T-helper 2 cell (primary cell): ENCODE data around the gene CMIP.

Source experiments
- DNase-seq, 5 experiments: peaks; one replicate each; pipeline versions ENCODE4 v3.0.0 to v3.0.0-alpha.2; 2012 to 2022

The CMIP gene

GRCh38 chr16:81609323-81609892, 164.8 kb downstream of the CMIP start:
- DNase-seq = no peak

- DNase-seq = no peak
These were observed 165.7 kb downstream of the CMIP start for GRCh38 chr16:81610144-81610842.

DNA sequence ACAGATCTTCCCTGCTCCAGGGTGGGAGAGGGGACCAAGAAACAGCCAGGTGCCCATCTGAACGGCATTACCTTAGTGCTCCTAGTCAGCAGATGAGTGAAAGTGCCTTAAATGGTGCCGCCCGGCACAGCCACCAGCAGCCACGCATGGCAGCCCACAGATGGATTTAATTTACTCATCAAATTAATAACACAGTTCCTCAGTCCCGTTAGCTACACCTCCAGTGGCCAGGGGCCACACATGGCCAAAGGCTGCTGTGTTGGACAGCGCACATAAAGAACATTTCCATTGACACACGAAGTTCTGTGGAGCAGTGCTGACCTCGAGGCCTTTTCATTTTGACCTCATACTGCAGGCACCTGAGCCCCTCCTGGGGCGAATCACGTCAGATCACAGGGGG, 166.3 kb downstream of the CMIP start:
- DNase-seq = no peak

DNA sequence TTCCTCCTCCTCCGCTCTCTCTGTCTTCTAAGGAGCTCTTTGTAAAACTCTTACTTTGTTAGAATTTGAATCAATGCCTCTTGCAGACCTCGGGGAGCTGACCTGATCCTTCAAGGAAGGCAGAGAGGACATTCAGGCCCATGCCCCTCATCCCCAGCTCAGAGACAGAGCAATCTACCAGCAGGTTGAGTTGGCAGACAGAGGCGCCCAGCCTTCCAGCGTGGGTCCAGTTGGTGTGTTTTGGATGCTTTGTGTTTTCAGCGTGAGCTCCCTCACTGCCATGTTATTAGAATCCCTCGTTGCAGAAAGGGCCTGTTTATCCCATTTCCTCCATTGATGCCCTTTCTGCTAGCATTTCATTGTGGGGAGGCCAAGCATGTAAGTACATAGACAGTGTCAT, 167.1 kb downstream of the CMIP start:
- DNase-seq = no peak

DNA sequence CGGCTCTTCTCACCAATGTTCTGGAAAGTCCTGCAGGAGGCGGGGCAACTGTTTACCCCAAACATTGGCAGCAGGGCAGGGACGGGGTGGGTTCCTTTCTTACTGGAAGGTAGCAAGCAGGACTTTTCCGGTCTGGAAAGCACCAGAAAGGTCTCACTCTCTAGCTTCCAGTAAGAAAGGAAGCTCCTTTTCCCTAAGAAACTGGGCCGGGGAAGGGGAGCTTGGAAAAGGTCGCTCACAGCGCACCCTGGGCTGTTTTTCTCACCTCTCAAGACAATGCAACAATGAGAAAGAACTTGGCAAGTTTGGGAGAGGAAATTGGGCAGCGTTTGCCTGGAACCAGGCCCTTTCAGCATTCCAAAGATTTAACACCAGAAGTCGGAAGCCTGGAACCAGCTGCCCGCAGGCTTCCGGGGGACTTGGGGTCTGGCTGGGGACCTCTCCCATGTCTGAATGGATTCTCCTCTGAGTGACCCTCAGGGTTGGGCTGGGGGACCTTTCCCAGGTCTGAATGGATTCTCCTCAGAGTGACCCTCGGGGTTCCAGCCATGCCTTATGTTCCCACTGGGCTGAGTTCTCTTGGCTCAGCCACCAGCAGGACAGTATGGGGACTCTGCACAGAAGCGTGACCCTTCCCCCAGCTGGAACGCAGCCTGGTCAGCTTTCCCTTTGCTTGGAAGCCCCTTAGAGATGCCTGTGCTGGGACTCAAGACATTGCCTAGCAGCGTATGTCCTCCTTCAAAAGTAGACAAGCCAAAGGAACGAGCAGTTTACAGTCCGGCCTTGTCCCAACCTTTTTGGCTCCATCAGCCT, 167.9 kb downstream of the CMIP start:
- DNase-seq = no peak

GRCh38 chr16:81614171-81614570, 169.6 kb downstream of the CMIP start:
- no peak for DNase-seq

- peak in 1 of 5 experiments; percentile 34 for DNase-seq
These were observed 170.2 kb downstream of the CMIP start for GRCh38 chr16:81614654-81615359.

GRCh38 chr16:81615411-81615810, 170.8 kb downstream of the CMIP start:
- DNase-seq = peak in 1 of 5 experiments; percentile 44

DNA sequence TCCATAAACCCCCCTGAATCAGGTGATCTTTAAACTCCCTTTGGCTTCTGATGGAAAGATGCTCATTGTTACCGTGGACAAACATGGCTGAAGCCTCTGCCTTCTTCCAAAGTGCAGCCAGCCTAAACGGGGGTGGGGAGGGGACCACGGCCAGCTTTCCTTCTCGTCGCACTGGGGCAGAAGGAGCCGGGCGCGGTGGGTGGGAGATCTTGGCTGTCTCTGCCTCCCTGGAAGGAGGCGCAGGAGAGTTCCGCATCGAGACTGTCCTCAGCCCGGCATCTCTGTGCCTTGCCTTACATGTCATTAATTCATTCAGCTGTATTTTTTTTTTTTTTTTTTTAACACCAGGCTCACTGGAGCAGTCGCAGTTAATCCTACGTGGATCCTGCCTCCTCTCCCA, 171.2 kb downstream of the CMIP start:
- DNase-seq = no peak

DNA sequence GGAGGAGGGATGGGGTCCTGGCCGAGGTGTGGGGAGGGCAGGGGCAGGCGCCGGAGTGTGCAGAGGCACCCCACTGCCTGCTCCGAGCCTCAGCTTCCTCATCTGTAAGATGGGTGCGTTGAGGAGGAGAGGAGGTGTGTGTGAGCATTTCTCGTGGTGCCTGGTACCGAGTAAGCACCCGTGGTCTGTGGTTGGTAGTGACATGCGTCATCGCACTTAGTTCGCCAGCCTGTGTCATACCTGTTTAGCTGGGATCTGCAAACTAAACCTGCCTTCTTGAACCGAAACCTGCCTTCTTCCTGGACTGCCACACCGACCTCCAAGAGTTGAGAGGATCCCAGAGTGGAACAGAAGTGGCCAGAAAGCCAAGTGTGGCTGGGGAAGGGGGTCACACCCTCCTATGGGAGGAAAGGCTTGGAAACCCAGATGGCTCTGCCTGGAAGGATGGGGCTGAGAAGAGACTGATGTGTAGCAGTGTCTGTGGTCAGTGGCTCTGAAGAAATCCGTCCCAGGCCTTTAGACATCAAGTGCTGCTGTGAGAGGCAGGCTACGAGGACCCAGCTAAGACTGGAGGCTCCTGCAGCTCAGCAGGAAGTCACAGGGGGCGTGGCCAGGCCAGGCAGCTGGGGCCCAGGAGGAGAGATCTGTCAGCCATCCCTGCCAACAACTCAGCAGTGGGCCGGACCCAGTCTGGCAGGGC, 171.9 kb downstream of the CMIP start:
- peak in 4 of 5 experiments; percentile 47 to 98 (median 73) for DNase-seq

- no peak for DNase-seq
These were observed 172.4 kb downstream of the CMIP start for GRCh38 chr16:81617021-81617346.

- DNase-seq = no peak
These were observed 173.6 kb downstream of the CMIP start for GRCh38 chr16:81618187-81618586.

DNA sequence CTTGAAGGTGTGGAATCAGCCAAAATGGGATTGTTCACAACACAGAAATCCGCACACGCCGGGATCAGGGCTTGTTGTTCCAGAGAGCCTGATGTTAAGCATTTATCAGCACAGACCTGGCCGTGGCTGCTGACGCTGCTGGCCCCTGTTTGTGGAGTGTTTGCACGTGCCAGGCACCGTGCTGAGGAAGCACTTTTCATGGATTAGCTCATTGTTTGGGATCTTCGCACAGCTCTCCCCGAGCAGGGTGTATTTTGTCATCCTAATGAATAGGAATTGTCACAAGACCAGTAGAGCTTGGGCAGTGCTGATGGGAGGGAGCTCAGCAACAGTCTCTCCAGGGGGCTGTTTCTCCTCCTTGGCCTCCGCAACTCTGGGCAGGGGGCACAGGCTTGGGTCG, 174.1 kb downstream of the CMIP start:
- no peak for DNase-seq

GRCh38 chr16:81620029-81620428, 175.4 kb downstream of the CMIP start:
- no peak for DNase-seq

GRCh38 chr16:81620796-81621195, 176.2 kb downstream of the CMIP start:
- DNase-seq = no peak

DNA sequence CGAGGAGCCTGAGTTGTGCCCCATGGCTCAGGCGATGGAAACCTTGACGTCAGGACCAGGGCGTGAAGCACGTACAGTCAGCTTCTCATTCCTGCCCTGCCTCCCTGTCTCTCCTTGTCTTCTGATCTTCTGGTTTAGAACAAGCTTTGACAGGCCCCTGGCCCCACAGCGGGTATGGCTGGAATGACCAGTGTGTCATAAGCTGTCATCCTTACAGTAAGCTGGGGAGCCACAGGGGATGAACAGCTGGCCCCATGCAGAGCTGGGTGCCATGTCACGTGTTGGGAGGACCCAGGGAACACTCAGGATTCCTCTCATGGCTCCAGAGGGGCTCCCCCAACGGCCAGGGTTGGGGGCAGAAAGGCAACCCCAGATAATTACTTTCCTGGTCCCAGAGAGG, 176.9 kb downstream of the CMIP start:
- DNase-seq = no peak

DNA sequence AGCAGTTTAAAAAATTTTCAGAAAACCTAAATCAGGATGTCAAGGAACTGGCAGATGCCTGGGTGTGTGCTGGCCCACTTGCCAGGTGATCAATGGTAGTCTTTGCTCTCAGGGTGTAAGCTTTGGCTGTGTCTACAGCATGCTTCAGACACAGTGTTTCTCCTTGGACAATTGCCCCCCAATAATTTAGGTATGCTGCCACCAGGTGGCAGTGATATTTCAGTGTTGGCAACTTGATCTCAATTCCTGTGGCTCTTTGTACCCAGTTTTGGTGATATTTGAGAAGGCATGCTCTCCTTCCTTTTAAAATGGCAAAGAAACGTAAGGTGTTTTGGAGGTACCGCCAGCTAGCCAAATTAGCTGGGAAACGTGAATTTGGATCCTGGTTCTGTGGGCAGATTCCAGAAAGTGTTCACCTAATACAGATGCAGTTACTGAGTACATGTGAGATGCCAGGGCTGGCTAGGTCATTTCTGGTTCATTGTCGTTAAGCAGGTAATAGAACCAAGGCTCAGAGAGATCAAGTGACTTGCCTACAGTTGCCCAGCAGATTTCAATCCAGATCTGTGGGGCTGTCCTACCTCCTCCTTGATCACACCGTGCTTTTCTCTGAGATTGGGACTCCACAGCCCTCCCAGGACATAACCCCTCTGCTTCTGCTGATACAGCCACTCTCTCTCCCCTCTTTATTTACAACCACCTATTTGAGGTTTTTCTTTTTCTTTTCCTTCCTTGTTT, 178.9 kb downstream of the CMIP start:
- DNase-seq = peak in 4 of 5 experiments; percentile 19 to 62 (median 28)

DNA sequence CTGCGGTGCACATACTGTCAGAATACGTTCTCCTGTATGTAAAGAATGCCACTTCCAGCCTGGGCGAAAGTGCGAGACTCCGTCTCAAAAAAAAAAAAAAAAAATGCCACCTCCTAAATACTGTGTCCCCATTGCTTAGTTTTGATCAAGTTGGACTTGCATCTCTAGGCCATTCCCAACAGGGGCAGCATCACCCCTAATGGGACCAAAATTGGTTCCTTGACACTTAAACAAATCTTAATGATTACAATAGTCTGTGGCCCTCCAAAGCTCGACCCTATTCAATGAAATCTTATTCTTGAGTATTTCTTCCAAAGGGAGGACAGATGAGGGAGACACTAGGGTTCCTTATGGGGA, 179.8 kb downstream of the CMIP start:
- DNase-seq = no peak

DNA sequence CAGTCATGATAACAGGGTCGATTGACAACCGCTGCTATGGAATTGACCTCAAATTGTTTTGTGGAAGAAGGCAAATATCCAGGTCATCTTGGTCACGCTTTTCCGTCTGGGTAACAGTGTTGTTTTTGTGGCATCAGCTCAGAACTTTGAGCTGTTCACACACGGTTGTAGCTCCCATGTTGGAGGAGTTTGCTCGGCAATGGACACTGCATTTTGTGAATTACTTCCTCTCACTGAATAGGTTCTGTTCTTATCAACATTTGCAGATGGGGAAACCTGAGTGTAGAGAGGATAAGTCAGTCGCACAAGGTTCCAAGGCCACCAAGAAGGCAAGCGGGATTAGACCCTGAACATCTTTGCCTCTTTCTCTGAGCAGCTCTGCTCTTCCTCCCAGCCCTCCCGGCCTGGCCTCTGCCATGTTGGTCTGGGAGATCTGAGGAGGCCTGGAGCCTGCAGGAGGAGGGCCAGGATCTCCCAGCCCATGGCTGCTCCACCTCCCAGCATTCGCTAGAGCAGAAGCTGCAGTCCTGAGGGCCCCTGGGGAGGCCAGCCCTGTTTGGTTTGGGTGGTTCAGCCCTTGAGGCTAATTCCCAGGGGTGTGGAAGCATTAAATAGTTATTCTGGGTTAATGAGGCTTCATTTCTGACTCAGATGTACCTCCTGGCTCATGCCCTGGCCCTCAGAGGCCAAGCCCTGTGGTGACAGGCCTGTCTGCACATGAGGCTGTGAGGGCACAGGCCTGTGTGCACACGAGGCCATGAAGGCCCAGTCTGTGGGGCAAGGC, 180.3 kb downstream of the CMIP start:
- no peak for DNase-seq

GRCh38 chr16:81625544-81626153, 181.0 kb downstream of the CMIP start:
- no peak for DNase-seq

GRCh38 chr16:81626181-81626674, 181.6 kb downstream of the CMIP start:
- DNase-seq = peak in 2 of 5 experiments; percentile 6 to 85
